MM.1S (cell line): ENCODE data around the gene INTS4.
"Not testable (repeated sequence)": the region's sequence is repeated elsewhere in the genome, so short reads cannot be mapped to it uniquely, and the experiment has no call there.

Experiments used
- DNase-seq: peaks from one replicate; pipeline ENCODE4 v3.0.0-alpha.2; 2015
- H2AFZ ChIP-seq: fragments of 300-600 bp; sonication (generic); 2 replicates; pipeline ENCODE4 v1.6.0; 2016; ENCODE audit warnings: antibody characterized with exemption, low read length
- H3F3A ChIP-seq: fragments of 300-600 bp; sonication (generic); 2 replicates; pipeline ENCODE4 v1.6.1; 2016; ENCODE audit warnings: mild to moderate bottlenecking, antibody characterized with exemption, low read length, moderate library complexity, mixed read lengths; ENCODE audit not compliant: insufficient read depth
- H3K27ac ChIP-seq: fragments of 300-600 bp; sonication (generic); 2 replicates; pipeline ENCODE4 v1.5.1; 2016; ENCODE audit warnings: mild to moderate bottlenecking, low read length
- H3K27me3 ChIP-seq: fragments of 300-600 bp; sonication (generic); replicated peaks from 2 replicates; pipeline ENCODE4 v1.6.0; 2016; ENCODE audit warnings: low read length; ENCODE audit not compliant: insufficient read depth
- H3K36me3 ChIP-seq: fragments of 300-600 bp; sonication (generic); replicated peaks from 2 replicates; pipeline ENCODE4 v1.6.1; 2016; ENCODE audit warnings: mild to moderate bottlenecking, low read length, mixed read lengths; ENCODE audit not compliant: insufficient read depth
- H3K4me1 ChIP-seq: fragments of 300-600 bp; sonication (generic); 2 replicates; pipeline ENCODE4 v1.6.1; 2016; ENCODE audit warnings: low read length, mixed read lengths
- H3K4me2 ChIP-seq: fragments of 300-600 bp; sonication (generic); 2 replicates; pipeline ENCODE4 v1.6.0; 2016; ENCODE audit warnings: low read depth, low read length
- H3K4me3 ChIP-seq: fragments of 300-600 bp; sonication (generic); 2 replicates; pipeline ENCODE4 v1.5.1; 2016; ENCODE audit warnings: low read length, mixed read lengths
- H3K79me2 ChIP-seq: fragments of 300-600 bp; sonication (generic); 2 replicates; pipeline ENCODE4 v1.6.1; 2016; ENCODE audit warnings: mixed run types, low read length, mixed read lengths
- H3K9ac ChIP-seq: fragments of 300-600 bp; sonication (generic); 2 replicates; pipeline ENCODE4 v1.6.1; 2016; ENCODE audit warnings: low read length, mixed read lengths
- H3K9me2 ChIP-seq: fragments of 300-600 bp; sonication (generic); replicated peaks from 2 replicates; pipeline ENCODE4 v1.6.1; 2016; ENCODE audit warnings: mild to moderate bottlenecking, low read length, mixed read lengths; ENCODE audit not compliant: insufficient read depth
- H3K9me3 ChIP-seq: fragments of 300-600 bp; sonication (generic); replicated peaks from 2 replicates; pipeline ENCODE4 v1.6.1; 2016; ENCODE audit warnings: mild to moderate bottlenecking, low read length, mixed read lengths; ENCODE audit not compliant: insufficient read depth
- H4K20me1 ChIP-seq: fragments of 300-600 bp; sonication (generic); 2 replicates; pipeline ENCODE4 v1.6.1; 2016; ENCODE audit warnings: mild to moderate bottlenecking, low read length, moderate library complexity, mixed read lengths; ENCODE audit not compliant: insufficient read depth
- CTCF ChIP-seq: fragments of 300-600 bp; sonication (generic); IDR thresholded peaks from 2 replicates; pipeline ENCODE4 v1.5.1; 2016; ENCODE audit warnings: antibody characterized with exemption, low read length, mixed read lengths
- EZH2 ChIP-seq: fragments of 300-600 bp; sonication (generic); optimal IDR thresholded peaks from 2 replicates; pipeline ENCODE3; 2017; ENCODE audit warnings: low read depth, mild to moderate bottlenecking, antibody characterized with exemption, low read length, mixed read lengths
- EZH2phosphoT487 ChIP-seq: fragments of 300-600 bp; sonication (generic); IDR thresholded peaks from 2 replicates; pipeline ENCODE4 v1.6.1; 2018; ENCODE audit warnings: antibody characterized with exemption, low read length

Gene INTS4

GRCh38 chr11:77959434-77959833 lies 35.0 kb downstream of the INTS4 start:
- Histone ChIP-seq H3K9ac (no peak overlapping the region), H3K4me3 (no peak overlapping the region)

GRCh38 chr11:77958583-77959177 lies 35.8 kb downstream of the INTS4 start:
- H3K4me3 ChIP-seq, H3K9ac ChIP-seq: not testable (repeated sequence)

More at GRCh38 chr11:77959434-77959833, 35.0 kb downstream of the INTS4 start:
- H3K4me2 ChIP-seq = no peak overlapping the region
- no peaks in the 10 kb centered on the region for H3K4me1 ChIP-seq
- DNase-seq = no peak
- H4K20me1 ChIP-seq = no peaks in the 10 kb centered on the region
- H3F3A ChIP-seq = no peaks in the 10 kb centered on the region
- no peak for TF ChIP-seq CTCF
- no peak for TF ChIP-seq EZH2
- no peak for TF ChIP-seq EZH2phosphoT487
- no peaks in the 10 kb centered on the region for H3K79me2 ChIP-seq
- H3K9me3 ChIP-seq = no peaks in the 10 kb centered on the region
- H3K36me3 ChIP-seq = no peaks in the 10 kb centered on the region
- H3K27me3 ChIP-seq = no peaks in the 10 kb centered on the region
- H3K9me2 ChIP-seq = no peaks in the 10 kb centered on the region
- H3K27ac ChIP-seq = no peak overlapping the region
- H2AFZ ChIP-seq = no peak overlapping the region

GRCh38 chr11:77943296-77943695 lies 51.2 kb downstream of the INTS4 start:
- H2AFZ ChIP-seq, H3K79me2 ChIP-seq: not testable (repeated sequence)

More at GRCh38 chr11:77958583-77959177, 35.8 kb downstream of the INTS4 start:
- not testable (repeated sequence) for H3K27me3 ChIP-seq, H3K36me3 ChIP-seq, DNase-seq, H3K9me3 ChIP-seq, H2AFZ ChIP-seq, H3K4me1 ChIP-seq, H3K27ac ChIP-seq, H3K4me2 ChIP-seq, H3K9me2 ChIP-seq, H4K20me1 ChIP-seq, H3F3A ChIP-seq, H3K79me2 ChIP-seq

GRCh38 chr11:77942465-77942864 lies 52.0 kb downstream of the INTS4 start:
- H3K9me3 ChIP-seq, H3K9ac ChIP-seq, H3K27ac ChIP-seq, H3K9me2 ChIP-seq, H2AFZ ChIP-seq, H3K79me2 ChIP-seq, H3K4me3 ChIP-seq, H3K4me1 ChIP-seq, H4K20me1 ChIP-seq, H3K27me3 ChIP-seq, H3F3A ChIP-seq, DNase-seq, H3K4me2 ChIP-seq, H3K36me3 ChIP-seq: not testable (repeated sequence)

More at GRCh38 chr11:77943296-77943695, 51.2 kb downstream of the INTS4 start:
- not testable (repeated sequence) for H4K20me1 ChIP-seq, DNase-seq, H3K9me3 ChIP-seq, H3K9ac ChIP-seq, H3K27me3 ChIP-seq, H3K36me3 ChIP-seq, H3K4me3 ChIP-seq, H3K4me2 ChIP-seq, H3F3A ChIP-seq, H3K27ac ChIP-seq, H3K9me2 ChIP-seq, H3K4me1 ChIP-seq

GRCh38 chr11:77933596-77933995 lies 60.9 kb downstream of the INTS4 start:
- H3K4me3 ChIP-seq, H3K27ac ChIP-seq, H3F3A ChIP-seq, H3K9me2 ChIP-seq, DNase-seq, H3K9me3 ChIP-seq, H3K36me3 ChIP-seq, H3K9ac ChIP-seq, H4K20me1 ChIP-seq, H2AFZ ChIP-seq, H3K4me2 ChIP-seq, H3K79me2 ChIP-seq, H3K27me3 ChIP-seq, H3K4me1 ChIP-seq: not testable (repeated sequence)

GRCh38 chr11:77930334-77931208 lies 63.9 kb downstream of the INTS4 start:
- DNase-seq, H3K79me2 ChIP-seq, H4K20me1 ChIP-seq, H3K27me3 ChIP-seq, H3K9me3 ChIP-seq, H2AFZ ChIP-seq, H3K9ac ChIP-seq, H3F3A ChIP-seq, H3K27ac ChIP-seq, H3K4me3 ChIP-seq, H3K36me3 ChIP-seq, H3K4me1 ChIP-seq, H3K4me2 ChIP-seq, H3K9me2 ChIP-seq: not testable (repeated sequence)

- not testable (repeated sequence) for DNase-seq, H3K9me2 ChIP-seq, H3K9ac ChIP-seq, H2AFZ ChIP-seq, H3F3A ChIP-seq, H3K27me3 ChIP-seq, H3K4me2 ChIP-seq, H3K27ac ChIP-seq, H3K79me2 ChIP-seq, H3K36me3 ChIP-seq, H3K4me3 ChIP-seq, H4K20me1 ChIP-seq, H3K4me1 ChIP-seq, H3K9me3 ChIP-seq
Measured at GRCh38 chr11:77917713-77918112, 76.8 kb downstream of the INTS4 start.
